Progenitor cell of endocrine pancreas (in vitro differentiated cells): Measurements from ENCODE around the gene ATOH8. TPM values are rescaled to one million over a fixed set of nuclear protein-coding genes. Genes with fewer than 3 reads are reported as not detected.

Experiments used
- DNase-seq: peaks from one replicate; pipeline ENCODE4 v3.0.0; 2021; ENCODE audit warnings: low spot score; ENCODE audit not compliant: unreplicated experiment
- H3K27ac Mint-ChIP-seq: 2 replicates; pipeline ENCODE4 v1.8.0; 2021; ENCODE audit warnings: mild to moderate bottlenecking, moderate library complexity, mixed read lengths
- H3K27me3 Mint-ChIP-seq: 2 replicates; pipeline ENCODE4 v1.8.0; 2021; ENCODE audit warnings: mixed read lengths
- H3K36me3 Mint-ChIP-seq: 2 replicates; pipeline ENCODE4 v1.8.0; 2022; ENCODE audit warnings: mixed read lengths; ENCODE audit not compliant: insufficient read depth
- H3K4me1 Mint-ChIP-seq: 2 replicates; pipeline ENCODE4 v1.8.0; 2021; ENCODE audit warnings: low read depth, mixed read lengths
- H3K4me3 Mint-ChIP-seq: 2 replicates; pipeline ENCODE4 v1.8.0; 2021; ENCODE audit warnings: low read depth, mild to moderate bottlenecking, moderate library complexity, mixed read lengths
- H3K9me3 Mint-ChIP-seq: 2 replicates; pipeline ENCODE4 v1.8.0; 2021; ENCODE audit warnings: low read depth, mixed read lengths
- total RNA-seq: library from RNA; stranded (reverse); gene quantifications from 2 replicates; pipeline ENCODE4 v1.2.1, GENCODE V29; 2021
- TF ChIP-seq, protein P1 (sequence below): fragments of 200-600 bp; sonication (generic); IDR thresholded peaks from one replicate; pipeline ENCODE4 v1.5.0; 2021; ENCODE audit warnings: antibody characterized with exemption, mild to moderate bottlenecking; ENCODE audit not compliant: unreplicated experiment

ATOH8 gene
- total RNA-seq, 1 donor from 2014 or later = 1.3 TPM

DNA sequence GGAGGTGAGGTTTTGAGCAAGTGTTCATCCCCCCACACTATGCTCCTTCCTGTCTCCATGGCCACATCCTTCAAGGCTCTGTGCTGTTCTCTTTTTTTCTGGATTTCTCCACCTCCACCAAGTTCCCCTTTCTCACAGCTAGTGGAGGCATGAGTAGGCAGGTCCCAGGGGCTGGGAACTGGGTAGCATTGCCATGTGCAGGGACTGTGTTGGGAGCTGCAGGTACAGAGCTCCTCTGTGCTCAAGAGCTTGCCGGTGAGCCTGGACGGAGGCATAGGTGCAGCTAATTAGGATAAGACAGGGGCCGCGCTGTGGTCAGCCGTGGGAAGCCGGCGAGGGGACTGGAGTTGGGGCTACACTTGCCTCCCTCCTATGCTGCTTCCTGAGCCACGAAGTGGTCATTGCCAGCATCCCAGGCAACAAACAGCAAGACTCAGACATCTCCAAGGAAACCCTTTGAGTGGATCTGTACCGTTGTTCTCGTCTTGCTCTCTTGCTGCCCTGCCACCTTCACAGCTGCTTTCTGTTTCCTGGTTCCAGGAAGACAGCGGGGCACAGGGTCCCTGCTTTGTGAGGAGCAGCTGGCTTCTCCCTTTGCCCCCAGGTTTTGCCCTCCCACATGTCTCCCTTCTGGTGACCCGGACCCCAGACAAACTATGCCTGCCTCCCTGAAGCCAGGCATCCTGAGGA is 36.9 kb downstream of the ATOH8 start:
- no peak for DNase-seq
- H3K27ac Mint-ChIP-seq = no peak overlapping the region
- H3K27me3 Mint-ChIP-seq = peaks cover 42% of the 10 kb centered on the region
- H3K9me3 Mint-ChIP-seq = no peaks in the 10 kb centered on the region
- no peak overlapping the region for H3K4me3 Mint-ChIP-seq
- no peaks in the 10 kb centered on the region for H3K36me3 Mint-ChIP-seq
- TF ChIP-seq, protein P1, sequence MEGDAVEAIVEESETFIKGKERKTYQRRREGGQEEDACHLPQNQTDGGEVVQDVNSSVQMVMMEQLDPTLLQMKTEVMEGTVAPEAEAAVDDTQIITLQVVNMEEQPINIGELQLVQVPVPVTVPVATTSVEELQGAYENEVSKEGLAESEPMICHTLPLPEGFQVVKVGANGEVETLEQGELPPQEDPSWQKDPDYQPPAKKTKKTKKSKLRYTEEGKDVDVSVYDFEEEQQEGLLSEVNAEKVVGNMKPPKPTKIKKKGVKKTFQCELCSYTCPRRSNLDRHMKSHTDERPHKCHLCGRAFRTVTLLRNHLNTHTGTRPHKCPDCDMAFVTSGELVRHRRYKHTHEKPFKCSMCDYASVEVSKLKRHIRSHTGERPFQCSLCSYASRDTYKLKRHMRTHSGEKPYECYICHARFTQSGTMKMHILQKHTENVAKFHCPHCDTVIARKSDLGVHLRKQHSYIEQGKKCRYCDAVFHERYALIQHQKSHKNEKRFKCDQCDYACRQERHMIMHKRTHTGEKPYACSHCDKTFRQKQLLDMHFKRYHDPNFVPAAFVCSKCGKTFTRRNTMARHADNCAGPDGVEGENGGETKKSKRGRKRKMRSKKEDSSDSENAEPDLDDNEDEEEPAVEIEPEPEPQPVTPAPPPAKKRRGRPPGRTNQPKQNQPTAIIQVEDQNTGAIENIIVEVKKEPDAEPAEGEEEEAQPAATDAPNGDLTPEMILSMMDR = no peak
- H3K4me1 Mint-ChIP-seq = no peaks in the 10 kb centered on the region

DNA sequence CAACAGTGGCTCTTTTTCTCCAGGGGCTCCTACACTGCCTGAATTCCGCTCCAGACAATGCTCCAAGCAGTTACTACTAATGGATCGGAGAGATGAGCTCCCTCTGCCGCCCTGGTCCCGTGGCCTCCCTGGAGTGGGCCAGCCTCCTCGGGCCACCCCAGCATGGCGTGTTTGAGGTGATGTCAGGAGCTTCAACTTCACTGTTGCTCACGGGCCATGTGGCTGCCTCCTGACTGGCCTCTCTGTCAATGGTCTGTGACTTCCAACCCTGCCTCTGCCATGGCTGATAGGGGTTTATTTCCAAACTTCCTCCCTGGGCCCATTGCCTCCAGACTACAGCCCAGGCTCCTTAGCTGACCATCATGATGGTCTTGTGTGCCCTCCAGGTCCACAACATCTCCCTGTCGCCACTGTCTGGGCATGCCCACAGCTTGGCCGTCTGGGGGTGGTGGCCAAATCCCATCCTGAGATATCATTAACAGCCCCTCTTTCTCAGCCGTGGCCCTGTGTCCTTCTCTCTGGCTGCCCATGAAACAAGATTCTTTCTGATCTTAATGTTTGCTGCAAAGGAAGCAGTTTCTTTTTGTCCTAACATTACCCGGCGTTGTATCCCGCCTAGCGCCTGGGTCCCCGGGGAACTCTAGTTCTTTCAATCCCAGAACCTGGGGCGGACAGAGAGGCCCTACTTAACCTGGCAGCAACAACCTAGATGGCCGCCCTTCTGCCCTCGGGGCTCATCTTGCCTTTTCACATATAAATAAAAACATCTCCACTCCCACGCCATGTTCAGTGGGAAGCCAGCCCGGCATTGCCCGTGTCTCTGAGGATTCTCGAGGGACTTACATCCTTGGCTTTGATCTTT is 38.1 kb downstream of the ATOH8 start:
- DNase-seq = no peak
- Mint-ChIP-seq H3K4me1 (no peaks in the 10 kb centered on the region), H3K9me3 (no peaks in the 10 kb centered on the region), H3K4me3 (no peak overlapping the region), H3K27me3 (peaks cover 49% of the 10 kb centered on the region), H3K36me3 (no peaks in the 10 kb centered on the region), H3K27ac (no peak overlapping the region)
- TF ChIP-seq, protein P1 = no peak

DNA sequence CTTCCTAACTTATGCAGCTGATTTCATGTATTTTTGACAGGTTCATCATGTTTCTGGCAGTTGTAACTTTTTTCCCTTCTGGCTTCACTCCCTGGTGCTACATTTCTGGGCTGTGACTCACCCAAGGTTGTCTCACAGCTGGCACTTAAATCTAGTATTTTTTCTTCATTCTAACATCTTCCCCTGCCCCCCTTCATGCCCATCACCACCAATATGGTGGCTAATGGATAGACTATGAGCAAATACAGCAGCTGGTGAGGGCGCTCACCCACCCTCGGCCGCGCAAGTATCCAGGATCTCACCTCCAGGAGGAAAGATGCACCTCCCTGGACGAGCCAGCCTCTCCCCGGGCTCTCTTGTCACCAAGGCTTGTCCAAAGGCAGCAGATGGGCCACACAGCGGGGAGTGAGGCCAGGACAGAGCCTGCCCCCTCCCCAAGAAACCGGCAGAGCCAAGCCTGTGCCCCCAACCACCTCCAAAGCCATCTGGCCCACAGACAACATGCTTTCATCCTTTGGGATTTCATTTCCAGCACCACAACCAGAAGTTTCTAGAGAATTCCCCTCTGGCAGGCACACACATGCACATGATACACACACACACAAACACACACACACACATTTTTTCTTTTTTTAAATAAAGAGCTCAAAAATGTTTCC is 39.1 kb downstream of the ATOH8 start:
- TF ChIP-seq, protein P1 = no peak
- no peaks in the 10 kb centered on the region for H3K4me1 Mint-ChIP-seq

DNA sequence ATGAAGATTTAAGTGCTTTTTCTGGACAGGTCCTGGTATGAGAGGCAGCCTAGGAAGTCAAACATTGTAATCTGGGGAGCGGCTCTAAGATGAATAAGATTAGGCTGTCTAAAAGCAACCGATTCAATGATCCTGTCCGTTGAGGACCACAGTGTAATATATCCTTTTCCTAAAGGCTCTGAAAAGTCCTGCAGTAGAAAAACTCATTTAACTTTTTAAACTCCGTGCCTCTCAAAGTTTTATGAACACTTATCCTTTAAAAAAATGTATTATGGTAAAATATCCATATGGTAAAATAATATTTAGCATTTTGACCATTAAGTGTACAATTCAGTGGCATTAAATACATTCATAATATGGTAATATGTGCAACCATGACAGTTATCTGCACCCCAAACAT is 39.8 kb downstream of the ATOH8 start:
- no peaks in the 10 kb centered on the region for H3K9me3 Mint-ChIP-seq
- no peaks in the 10 kb centered on the region for H3K4me1 Mint-ChIP-seq
- H3K27me3 Mint-ChIP-seq = peaks cover 62% of the 10 kb centered on the region
- H3K36me3 Mint-ChIP-seq = no peaks in the 10 kb centered on the region
- TF ChIP-seq, protein P1 = no peak
- DNase-seq = no peak
- no peak overlapping the region for H3K27ac Mint-ChIP-seq
- no peak overlapping the region for H3K4me3 Mint-ChIP-seq

More for the DNA sequence above, 39.1 kb downstream of the ATOH8 start:
- Mint-ChIP-seq H3K27ac (peak overlapping the region; percentile 5), H3K9me3 (no peaks in the 10 kb centered on the region), H3K27me3 (peaks cover 58% of the 10 kb centered on the region), H3K4me3 (no peak overlapping the region), H3K36me3 (no peaks in the 10 kb centered on the region)
- no peak for DNase-seq

DNA sequence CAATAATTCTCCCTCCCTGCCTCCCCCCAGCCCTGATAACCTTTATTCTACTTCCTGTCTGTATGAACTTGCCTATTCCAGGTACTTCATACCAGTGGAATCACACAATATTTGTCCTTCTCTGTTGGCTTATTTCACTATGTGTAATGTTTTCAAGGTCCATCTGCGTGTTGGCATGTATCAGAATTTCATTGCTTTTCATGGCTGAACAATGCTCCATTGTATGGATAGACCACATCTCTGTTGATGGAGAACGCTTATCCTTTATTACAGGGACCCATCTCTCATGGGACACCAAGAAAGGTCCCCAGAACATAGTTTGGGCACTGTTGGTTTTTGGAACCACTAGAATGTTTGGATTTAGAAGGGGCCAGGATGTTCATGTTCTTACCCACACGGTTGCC is 40.2 kb downstream of the ATOH8 start:
- H3K9me3 Mint-ChIP-seq = no peaks in the 10 kb centered on the region
- H3K27ac Mint-ChIP-seq = no peak overlapping the region
- TF ChIP-seq, protein P1 = no peak
- H3K4me3 Mint-ChIP-seq = no peak overlapping the region
- H3K4me1 Mint-ChIP-seq = no peaks in the 10 kb centered on the region
- H3K36me3 Mint-ChIP-seq = no peaks in the 10 kb centered on the region
- H3K27me3 Mint-ChIP-seq = peaks cover 66% of the 10 kb centered on the region
- DNase-seq = no peak
